Stomach smooth muscle (tissue), 2 donors: ENCODE data around the gene S100A10.
A peak's percentile ranks its signal among the peaks of the same experiment; 100 is the strongest.

ENCODE experiments used
- H3K27ac ChIP-seq: one replicate; pipeline ENCODE4 v1.7.0; 2013; ENCODE audit warnings: mild to moderate bottlenecking, low read length, inconsistent platforms
- H3K27me3 ChIP-seq, 2 donors: one replicate each; pipeline ENCODE4 v1.7.0; 2013; ENCODE audit warnings: low read length in 2 of 2; ENCODE audit not compliant: insufficient read depth in 2 of 2, control insufficient read depth in 1 of 2
- H3K36me3 ChIP-seq, 2 donors: one replicate each; pipeline ENCODE4 v1.7.0; 2013; ENCODE audit warnings: low read length in 2 of 2; ENCODE audit not compliant: control insufficient read depth in 2 of 2, insufficient read depth in 2 of 2
- H3K4me1 ChIP-seq: one replicate; pipeline ENCODE4 v1.7.0; 2013; ENCODE audit warnings: low read length; ENCODE audit not compliant: control insufficient read depth, insufficient read depth
- H3K4me3 ChIP-seq, 2 donors: one replicate each; pipeline ENCODE4 v1.7.0; 2013; ENCODE audit warnings: low read length in 2 of 2
- H3K9ac ChIP-seq, 2 donors: one replicate each; pipeline ENCODE4 v1.7.0; 2013; ENCODE audit warnings: low read length in 2 of 2, mild to moderate bottlenecking in 1 of 2
- H3K9me3 ChIP-seq, 2 donors: one replicate each; pipeline ENCODE4 v1.7.0; 2013; ENCODE audit warnings: low read length in 2 of 2; ENCODE audit not compliant: control insufficient read depth in 2 of 2
- donor health status: healthy.
- donor health status: Pancreatic carcinoma.

S100A10 gene

DNA sequence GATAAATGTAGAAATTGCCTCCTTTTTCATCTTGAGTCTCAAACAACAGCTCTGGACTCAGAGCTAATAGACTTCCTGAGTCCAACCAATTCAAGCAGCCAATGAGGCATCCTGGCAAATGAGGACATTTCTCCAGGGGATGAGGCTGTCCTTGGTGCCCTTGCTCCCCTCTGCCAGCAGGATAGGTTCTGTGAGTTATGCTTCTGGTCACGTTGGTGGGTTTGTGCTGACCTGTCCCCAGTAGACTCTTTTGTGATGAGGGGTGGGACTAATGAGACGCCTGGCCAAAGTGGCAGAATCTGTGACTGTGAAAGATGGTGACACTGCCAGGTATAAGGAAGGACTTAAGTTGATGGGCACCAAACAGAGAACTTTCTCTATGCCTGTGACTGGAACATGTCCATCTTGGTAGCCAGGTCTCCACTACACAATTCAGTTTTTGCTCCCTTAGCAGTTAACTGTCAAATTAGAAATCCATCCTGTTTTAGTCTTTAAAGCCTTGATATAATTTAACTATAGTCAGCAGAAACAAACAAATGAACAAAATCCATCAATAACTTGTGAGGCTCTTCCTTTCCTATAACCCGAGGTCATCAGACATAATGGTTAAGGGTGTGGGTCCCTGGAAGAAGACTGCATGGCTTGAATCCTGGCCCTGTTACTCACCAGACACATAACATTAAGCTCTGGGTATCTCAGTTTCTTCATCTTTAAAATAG is 48.6 kb downstream of the S100A10 start:
- Histone ChIP-seq H3K9me3 (no peaks in the 10 kb centered on the region), H3K27me3 (no peaks in the 10 kb centered on the region), H3K9ac (peak overlapping the region in 1 of 2 donors; percentile 10), H3K36me3 (no peaks in the 10 kb centered on the region), H3K4me3 (no peak overlapping the region), H3K4me1 (peaks cover 36% of the 10 kb centered on the region), H3K27ac (peak overlapping the region; percentile 60)

DNA sequence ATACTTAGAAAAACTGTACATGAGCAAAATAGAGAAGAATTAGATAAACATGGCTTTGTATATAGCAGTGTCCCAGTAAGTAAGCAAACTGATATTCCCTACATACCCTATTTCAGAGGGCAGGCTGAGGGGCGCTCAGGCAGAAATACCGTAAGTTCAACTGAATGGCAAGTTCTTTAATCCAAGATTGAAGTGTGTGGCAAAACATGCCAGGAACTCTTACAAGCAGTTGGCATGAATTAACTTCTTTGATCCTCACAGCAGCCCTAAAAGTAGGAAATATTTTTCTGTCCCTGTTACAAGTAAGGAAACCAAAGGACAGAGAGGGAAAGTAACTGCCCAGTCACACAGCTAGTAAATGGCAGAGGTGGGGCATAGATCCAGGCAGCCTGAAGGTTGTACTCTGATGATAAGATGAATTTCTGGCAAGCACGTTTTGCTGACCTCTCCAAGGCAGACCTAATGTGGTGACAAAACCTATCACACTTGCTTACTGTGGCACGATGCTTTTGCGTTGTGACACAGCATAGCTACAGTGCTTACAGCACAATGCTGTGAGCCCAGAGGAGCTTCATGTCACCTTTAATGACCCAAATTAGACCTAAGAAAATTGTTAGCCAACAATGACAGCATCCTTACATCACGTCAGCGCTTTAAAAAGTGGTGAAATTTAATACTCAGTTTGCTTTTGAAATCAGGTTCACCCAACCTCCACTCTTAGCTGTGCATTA is 49.4 kb downstream of the S100A10 start:
- Histone ChIP-seq H3K4me1 (peaks cover 36% of the 10 kb centered on the region), H3K27me3 (no peaks in the 10 kb centered on the region), H3K27ac (peak overlapping the region; percentile 60), H3K4me3 (no peak overlapping the region), H3K9ac (no peak overlapping the region), H3K36me3 (no peaks in the 10 kb centered on the region), H3K9me3 (no peaks in the 10 kb centered on the region)

DNA sequence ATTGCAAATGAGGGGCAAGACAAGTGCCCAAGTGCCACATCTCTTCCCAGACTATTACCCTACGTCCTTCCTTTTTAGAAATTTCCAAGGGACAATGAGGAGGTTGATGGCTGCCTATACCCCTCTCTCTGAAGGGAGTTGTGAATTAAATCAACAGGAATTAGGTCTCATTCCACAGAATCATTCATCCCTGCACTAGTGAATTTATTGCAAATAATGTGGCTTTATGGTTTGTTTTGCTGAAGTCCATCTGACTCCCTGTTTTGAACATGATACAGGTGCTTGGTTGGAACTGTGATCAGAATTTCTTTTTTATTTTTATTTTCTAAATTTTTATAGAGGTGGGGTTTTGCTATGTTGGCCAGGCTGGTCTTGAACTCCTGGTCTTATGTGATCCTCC is 50.1 kb downstream of the S100A10 start:
- Histone ChIP-seq H3K4me1 (peaks cover 36% of the 10 kb centered on the region), H3K36me3 (no peaks in the 10 kb centered on the region), H3K27me3 (no peaks in the 10 kb centered on the region), H3K9ac (no peak overlapping the region), H3K27ac (peak overlapping the region; percentile 60), H3K9me3 (no peaks in the 10 kb centered on the region), H3K4me3 (no peak overlapping the region)

DNA sequence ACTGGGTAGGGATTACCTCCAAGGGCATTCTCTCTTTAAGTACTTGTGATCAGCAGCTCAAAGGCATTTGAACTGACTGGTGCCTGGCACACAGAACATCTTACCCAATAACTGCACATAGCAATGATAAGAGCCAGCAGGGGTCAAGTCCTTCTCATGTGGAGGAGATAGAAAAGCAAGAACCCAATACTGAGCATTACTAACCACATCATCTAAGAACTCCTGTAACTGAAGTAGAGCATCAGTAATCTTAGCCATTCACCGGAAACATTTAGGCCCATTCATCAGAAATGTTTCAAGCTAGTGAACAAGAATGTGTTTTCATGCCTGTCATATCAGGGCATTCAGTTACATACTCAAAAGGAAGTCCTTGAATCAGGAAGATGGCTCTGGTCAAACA is 50.8 kb downstream of the S100A10 start:
- Histone ChIP-seq H3K4me3 (no peak overlapping the region), H3K4me1 (peaks cover 36% of the 10 kb centered on the region), H3K9me3 (no peaks in the 10 kb centered on the region), H3K9ac (no peak overlapping the region), H3K27ac (no peak overlapping the region), H3K27me3 (no peaks in the 10 kb centered on the region), H3K36me3 (no peaks in the 10 kb centered on the region)

DNA sequence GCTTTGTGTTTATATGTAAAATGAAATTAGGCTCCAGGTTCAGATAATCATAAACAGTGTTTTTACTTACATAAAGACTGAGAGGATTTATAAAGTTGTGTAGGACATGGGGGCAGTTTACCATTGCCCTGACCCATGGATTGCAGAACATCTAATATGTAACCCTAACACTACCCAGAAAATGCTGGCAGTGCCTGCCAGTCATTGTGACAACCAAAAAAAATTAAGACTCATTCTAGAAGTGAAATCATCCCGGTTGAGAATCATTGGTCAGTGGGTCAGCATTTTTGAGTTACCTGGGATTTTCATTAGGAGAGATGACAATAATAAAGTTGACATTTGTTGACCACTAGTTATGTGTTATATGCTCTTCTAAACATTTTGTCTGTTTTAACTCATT is 53.1 kb downstream of the S100A10 start:
- Histone ChIP-seq H3K4me1 (peaks cover 30% of the 10 kb centered on the region), H3K9me3 (no peaks in the 10 kb centered on the region), H3K9ac (no peak overlapping the region), H3K27me3 (no peaks in the 10 kb centered on the region), H3K4me3 (peak overlapping the region in 1 of 2 donors; percentile 25), H3K36me3 (no peaks in the 10 kb centered on the region), H3K27ac (no peak overlapping the region)

DNA sequence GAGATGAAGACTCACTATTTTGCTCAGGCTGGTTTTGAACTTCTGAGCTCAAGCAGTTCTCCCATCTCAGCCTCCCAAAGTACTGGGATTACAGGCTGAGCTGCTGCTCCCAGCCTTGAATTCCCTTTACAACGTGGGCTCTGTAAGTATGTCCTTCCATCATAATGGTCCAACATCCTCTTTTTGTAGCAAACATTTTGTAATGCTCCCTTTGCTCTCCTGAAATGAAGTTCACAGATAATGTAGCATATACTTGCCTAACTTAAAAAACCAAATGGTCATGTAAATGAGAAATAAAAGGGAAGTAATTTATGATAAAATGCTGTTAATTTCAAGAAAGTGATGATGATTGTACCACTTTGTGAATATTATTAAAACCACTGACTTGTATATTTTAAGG is 53.9 kb downstream of the S100A10 start:
- Histone ChIP-seq H3K4me3 (no peak overlapping the region), H3K27ac (no peak overlapping the region), H3K9ac (no peak overlapping the region), H3K27me3 (no peaks in the 10 kb centered on the region), H3K9me3 (no peaks in the 10 kb centered on the region), H3K4me1 (peaks cover 23% of the 10 kb centered on the region), H3K36me3 (no peaks in the 10 kb centered on the region)

DNA sequence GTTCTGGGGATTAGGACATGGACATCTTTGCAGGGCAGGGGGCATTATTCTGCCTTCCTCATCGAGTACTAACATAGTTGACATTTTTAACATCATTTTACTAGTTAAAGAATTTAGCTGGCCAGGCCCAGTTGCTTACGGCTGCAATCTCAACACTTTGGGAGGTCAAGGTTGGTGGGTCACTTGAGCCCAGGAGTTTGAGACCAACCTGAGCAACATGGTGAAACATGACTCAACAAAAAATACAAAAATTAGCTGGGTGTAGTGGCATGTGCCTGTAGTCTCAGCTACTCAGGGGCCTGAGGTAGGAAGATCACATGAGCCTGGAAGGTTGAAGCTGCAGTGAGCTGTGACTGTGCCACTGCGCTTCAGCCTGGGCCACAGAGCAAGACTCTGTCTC is 54.5 kb downstream of the S100A10 start:
- H3K9ac ChIP-seq = no peak overlapping the region
- no peaks in the 10 kb centered on the region for H3K9me3 ChIP-seq
- no peak overlapping the region for H3K4me3 ChIP-seq
- no peaks in the 10 kb centered on the region for H3K36me3 ChIP-seq
- no peaks in the 10 kb centered on the region for H3K27me3 ChIP-seq
- H3K27ac ChIP-seq = no peak overlapping the region
- peaks cover 16% of the 10 kb centered on the region for H3K4me1 ChIP-seq

DNA sequence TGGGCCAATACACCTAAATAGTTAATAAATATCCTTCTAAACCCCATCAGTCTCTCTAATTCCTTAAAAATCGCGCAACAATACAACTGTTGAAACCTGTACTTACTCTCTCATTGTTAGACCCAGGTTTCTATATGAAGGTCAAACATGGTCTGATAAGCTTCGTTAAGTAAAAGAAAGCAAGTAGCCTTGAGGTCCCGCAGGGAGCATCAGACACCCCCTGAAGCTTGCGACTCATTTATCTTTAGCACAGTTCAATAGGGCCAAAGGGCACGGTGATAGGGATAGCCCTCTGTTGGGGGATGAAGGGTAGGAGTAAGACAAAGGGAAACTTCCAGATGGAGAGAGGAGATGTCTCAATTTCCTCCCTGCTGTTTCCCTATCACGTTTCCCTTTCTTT is 57.0 kb downstream of the S100A10 start:
- no peaks in the 10 kb centered on the region for H3K36me3 ChIP-seq
- H3K27ac ChIP-seq = no peak overlapping the region
- H3K9ac ChIP-seq = no peak overlapping the region
- no peak overlapping the region for H3K4me3 ChIP-seq
- no peaks in the 10 kb centered on the region for H3K9me3 ChIP-seq
- H3K4me1 ChIP-seq = peaks cover 10% of the 10 kb centered on the region
- H3K27me3 ChIP-seq = no peaks in the 10 kb centered on the region

DNA sequence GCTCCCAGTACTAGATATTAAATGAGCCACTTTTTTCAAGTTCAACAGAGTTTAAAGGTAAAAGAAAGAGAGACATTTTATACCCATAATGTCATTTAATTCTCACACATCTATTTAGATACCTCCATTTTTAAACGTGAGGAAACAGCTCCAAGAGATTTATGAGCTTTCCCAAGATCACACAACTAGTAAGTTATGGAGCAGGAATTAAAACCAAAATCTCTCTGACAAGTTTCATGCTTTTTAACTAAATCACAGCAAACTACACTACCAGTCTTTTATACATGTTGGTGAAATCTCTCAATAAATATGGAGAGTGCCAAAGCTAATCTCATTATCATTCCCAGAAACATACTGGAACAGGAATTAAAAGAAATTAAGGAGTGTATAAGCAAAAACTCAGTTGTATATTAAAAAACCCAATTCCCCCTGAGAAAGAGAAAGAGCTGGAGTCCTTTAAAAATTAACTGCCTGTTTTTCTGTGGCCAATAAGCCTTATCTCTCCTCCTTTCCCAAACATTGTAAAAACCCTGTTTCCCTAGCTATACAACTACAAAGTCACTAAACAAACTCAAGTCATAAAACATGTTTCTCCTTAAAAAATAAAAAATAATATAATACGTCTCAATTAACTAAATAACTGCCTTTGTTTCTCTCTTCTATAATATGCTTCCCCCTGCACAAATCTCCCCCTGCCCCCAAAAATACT is 57.6 kb downstream of the S100A10 start:
- H3K4me1 ChIP-seq = peaks cover 6% of the 10 kb centered on the region
- no peaks in the 10 kb centered on the region for H3K36me3 ChIP-seq
- no peak overlapping the region for H3K9ac ChIP-seq
- H3K27ac ChIP-seq = no peak overlapping the region
- no peak overlapping the region for H3K4me3 ChIP-seq
- no peaks in the 10 kb centered on the region for H3K27me3 ChIP-seq
- no peaks in the 10 kb centered on the region for H3K9me3 ChIP-seq

DNA sequence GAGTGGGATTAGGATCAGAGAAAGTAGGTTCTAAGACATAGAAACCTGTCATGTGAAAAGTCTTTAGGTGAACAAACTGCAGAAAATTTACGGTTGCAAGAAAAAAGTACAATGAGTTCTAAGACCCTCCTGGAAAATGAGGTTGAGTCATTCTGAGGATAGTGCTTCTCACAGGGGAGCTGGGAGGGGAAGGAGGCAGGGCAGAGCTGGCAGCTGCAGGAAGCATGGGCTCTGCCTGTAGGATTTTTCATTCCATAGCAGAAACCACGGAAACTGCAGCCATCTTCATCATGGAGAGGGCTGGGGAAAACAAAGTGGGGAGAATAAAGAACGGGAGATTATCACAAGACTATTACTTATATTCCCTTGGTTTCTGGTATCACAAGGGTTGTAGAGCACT is 58.5 kb downstream of the S100A10 start:
- Histone ChIP-seq H3K9me3 (no peaks in the 10 kb centered on the region), H3K27ac (no peak overlapping the region), H3K27me3 (no peaks in the 10 kb centered on the region), H3K4me1 (no peaks in the 10 kb centered on the region), H3K4me3 (no peak overlapping the region), H3K9ac (no peak overlapping the region), H3K36me3 (no peaks in the 10 kb centered on the region)
